K562 (cell line): ENCODE data around the gene GIMAP7.

Experiments
- HDAC2 ChIP-seq: fragments of 450-650 bp; IDR thresholded peaks from 2 replicates; pipeline ENCODE4 v1.6.1; 2016; ENCODE audit warnings: mild to moderate bottlenecking
- MAFK ChIP-seq: IDR thresholded peaks from 2 replicates; pipeline ENCODE4 v1.6.1; 2011; ENCODE audit warnings: low read length, improper control_type of control experiment
- MTF1 ChIP-seq: fragments of 250-450 bp; sonication (Bioruptor Pico); IDR thresholded peaks from 2 replicates; pipeline ENCODE4 v1.9.0; 2021; ENCODE audit warnings: moderate library complexity, mild to moderate bottlenecking, inconsistent platforms, borderline replicate concordance
- POLR2A ChIP-seq: fragments of 450-650 bp; conservative IDR thresholded peaks from 2 replicates; pipeline ENCODE4 v1.6.1; 2016
- RBM14 ChIP-seq: fragments of 200-400 bp; formaldehyde crosslinking; IDR thresholded peaks from 2 replicates; pipeline ENCODE4 v1.6.1; 2018; ENCODE audit warnings: low read depth, mild to moderate bottlenecking, low read length, moderate library complexity, borderline replicate concordance; ENCODE audit not compliant: insufficient read depth
- YBX1 ChIP-seq: fragments of 450-650 bp; IDR thresholded peaks from 2 replicates; pipeline ENCODE4 v1.7.1; 2016; ENCODE audit warnings: mild to moderate bottlenecking
- ZFP1 ChIP-seq: fragments of 450-650 bp; formaldehyde crosslinking; IDR thresholded peaks from 2 replicates; pipeline ENCODE4 v1.4.0; 2020; ENCODE audit warnings: mild to moderate bottlenecking, mixed read lengths
- TF ChIP-seq, protein P1 (sequence below): sonication (generic); formaldehyde crosslinking; IDR thresholded peaks from 2 replicates; pipeline ENCODE4 v1.5.0; 2020; ENCODE audit warnings: missing genetic modification reagents

DNA sequence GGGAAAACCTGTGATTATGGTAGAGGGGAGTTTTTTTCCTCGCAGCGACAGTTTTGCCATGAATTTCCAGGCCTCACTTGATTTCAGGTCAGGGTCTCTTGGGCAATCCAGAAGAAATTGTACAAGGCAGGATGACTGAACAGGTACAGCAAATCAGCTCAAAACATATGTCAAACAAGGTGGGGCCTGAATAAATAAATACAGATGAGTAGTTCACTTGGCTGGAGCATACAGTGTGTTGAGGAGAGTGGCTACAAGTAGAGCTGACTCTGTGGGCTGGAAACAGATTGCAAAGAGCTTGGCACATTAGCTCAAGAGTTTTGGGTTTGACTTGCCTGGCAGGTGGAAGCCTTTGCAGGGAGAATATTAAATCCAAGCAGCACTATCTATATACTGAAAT, 49.3 kb upstream of the GIMAP7 start:
- no peak for TF ChIP-seq POLR2A
- TF ChIP-seq MTF1 (CRISPR knock-in tag): no peak
- no peak for TF ChIP-seq MAFK
- no peak for TF ChIP-seq YBX1
- TF ChIP-seq, protein P1, sequence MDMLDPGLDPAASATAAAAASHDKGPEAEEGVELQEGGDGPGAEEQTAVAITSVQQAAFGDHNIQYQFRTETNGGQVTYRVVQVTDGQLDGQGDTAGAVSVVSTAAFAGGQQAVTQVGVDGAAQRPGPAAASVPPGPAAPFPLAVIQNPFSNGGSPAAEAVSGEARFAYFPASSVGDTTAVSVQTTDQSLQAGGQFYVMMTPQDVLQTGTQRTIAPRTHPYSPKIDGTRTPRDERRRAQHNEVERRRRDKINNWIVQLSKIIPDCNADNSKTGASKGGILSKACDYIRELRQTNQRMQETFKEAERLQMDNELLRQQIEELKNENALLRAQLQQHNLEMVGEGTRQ (CRISPR knock-in tag): no peak
- TF ChIP-seq RBM14: no peak
- TF ChIP-seq ZFP1: no peak
- TF ChIP-seq HDAC2: no peak
